Hepatocyte (in vitro differentiated cells): ENCODE measurements around the gene DNAH11.

ENCODE experiments used
- EZH2phosphoT487 ChIP-seq: fragments of 200-600 bp; sonication (generic); IDR thresholded peaks from one replicate; pipeline ENCODE4 v1.6.1; 2018; ENCODE audit warnings: antibody characterized with exemption, mild to moderate bottlenecking, low read depth, moderate library complexity; ENCODE audit not compliant: unreplicated experiment, severe bottlenecking
- TF ChIP-seq, protein P1 (sequence below): fragments of 200-600 bp; sonication (generic); IDR thresholded peaks from 2 replicates; pipeline ENCODE4 v1.5.1; 2016; ENCODE audit warnings: antibody characterized with exemption, mild to moderate bottlenecking; ENCODE audit not compliant: poor library complexity

DNA sequence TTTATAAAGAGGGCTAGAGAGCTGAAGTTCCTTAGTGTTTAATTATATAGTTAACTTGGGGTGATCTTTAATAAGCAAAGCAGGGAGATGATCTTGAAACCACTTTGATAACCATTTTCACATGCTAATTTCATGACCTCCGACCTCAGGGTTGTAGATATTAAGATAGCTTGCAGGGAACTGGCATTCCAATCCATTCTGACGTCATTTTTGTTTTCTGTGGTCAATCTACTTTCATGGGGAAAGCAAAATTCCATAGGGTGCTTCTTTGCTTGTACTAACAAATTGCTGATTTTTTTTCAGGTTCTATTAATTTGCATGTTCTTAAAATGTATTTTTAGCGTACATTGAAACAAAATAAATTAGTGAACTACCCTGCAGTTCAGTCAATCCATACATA is 263.5 kb downstream of the DNAH11 start:
- TF ChIP-seq, protein P1, sequence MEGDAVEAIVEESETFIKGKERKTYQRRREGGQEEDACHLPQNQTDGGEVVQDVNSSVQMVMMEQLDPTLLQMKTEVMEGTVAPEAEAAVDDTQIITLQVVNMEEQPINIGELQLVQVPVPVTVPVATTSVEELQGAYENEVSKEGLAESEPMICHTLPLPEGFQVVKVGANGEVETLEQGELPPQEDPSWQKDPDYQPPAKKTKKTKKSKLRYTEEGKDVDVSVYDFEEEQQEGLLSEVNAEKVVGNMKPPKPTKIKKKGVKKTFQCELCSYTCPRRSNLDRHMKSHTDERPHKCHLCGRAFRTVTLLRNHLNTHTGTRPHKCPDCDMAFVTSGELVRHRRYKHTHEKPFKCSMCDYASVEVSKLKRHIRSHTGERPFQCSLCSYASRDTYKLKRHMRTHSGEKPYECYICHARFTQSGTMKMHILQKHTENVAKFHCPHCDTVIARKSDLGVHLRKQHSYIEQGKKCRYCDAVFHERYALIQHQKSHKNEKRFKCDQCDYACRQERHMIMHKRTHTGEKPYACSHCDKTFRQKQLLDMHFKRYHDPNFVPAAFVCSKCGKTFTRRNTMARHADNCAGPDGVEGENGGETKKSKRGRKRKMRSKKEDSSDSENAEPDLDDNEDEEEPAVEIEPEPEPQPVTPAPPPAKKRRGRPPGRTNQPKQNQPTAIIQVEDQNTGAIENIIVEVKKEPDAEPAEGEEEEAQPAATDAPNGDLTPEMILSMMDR = no peak
- TF ChIP-seq EZH2phosphoT487 = no peak
